ENCODE data around the gene CD1B. TPM values are rescaled to one million over a fixed set of nuclear protein-coding genes. Genes with fewer than 3 reads are reported as not detected.

Gene CD1B
- total RNA-seq, 2 donors from 2014 or later, result not detected

DNA sequence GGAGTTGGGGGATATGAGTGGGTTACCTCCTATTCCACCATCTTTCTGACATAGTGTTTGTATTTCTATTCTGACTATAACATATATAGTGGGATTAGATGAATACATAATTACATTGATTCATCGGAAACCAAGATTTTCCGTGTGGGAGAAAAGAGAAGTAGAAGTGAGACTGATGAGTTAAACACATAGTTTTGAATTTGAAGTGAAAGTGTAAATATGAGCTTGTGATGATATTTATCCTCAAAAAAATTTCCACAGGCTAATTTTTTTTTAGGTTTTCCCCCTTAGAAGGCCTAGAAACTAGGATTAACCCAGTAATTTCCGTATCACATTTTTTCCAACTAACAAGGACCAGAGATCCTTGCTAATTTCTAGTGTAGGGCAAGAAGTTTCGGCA lies 6.9 kb downstream of the CD1B start:
- DNase-seq (ENCODE audit: low spot score), result no peak
- no peaks in the 10 kb centered on the region for H3K36me3 ChIP-seq
- H3K27ac ChIP-seq, result no peak overlapping the region
- no peaks in the 10 kb centered on the region for H3K4me1 ChIP-seq
- no peak overlapping the region for H3K4me3 ChIP-seq
- peaks cover 0 to 10% of the 10 kb centered on the region in 2 donors for H3K9me3 ChIP-seq
- H3K27me3 ChIP-seq, result no peaks in the 10 kb centered on the region
- TF ChIP-seq, protein P1, sequence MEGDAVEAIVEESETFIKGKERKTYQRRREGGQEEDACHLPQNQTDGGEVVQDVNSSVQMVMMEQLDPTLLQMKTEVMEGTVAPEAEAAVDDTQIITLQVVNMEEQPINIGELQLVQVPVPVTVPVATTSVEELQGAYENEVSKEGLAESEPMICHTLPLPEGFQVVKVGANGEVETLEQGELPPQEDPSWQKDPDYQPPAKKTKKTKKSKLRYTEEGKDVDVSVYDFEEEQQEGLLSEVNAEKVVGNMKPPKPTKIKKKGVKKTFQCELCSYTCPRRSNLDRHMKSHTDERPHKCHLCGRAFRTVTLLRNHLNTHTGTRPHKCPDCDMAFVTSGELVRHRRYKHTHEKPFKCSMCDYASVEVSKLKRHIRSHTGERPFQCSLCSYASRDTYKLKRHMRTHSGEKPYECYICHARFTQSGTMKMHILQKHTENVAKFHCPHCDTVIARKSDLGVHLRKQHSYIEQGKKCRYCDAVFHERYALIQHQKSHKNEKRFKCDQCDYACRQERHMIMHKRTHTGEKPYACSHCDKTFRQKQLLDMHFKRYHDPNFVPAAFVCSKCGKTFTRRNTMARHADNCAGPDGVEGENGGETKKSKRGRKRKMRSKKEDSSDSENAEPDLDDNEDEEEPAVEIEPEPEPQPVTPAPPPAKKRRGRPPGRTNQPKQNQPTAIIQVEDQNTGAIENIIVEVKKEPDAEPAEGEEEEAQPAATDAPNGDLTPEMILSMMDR (IDR thresholded peaks at IDR 0.05), result no peak

DNA sequence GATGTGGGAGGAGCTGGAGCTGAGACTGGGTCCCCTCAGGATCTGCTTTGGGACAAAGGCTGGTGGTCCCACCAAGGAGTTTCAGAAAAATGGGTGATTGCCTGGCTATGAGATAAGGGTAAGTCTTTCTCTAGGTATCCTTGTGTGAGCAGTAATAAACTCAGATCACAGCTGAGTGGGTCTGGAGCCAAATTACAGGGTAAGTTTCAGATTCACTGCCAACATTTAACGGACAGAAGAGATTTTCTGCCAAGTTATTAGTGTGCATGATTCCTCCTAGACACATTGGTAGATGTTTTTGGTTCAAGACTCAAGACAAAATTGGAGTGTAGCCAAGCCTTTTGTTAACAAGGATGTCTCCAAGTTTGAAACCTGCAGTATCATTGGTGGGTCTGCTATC lies 7.5 kb downstream of the CD1B start:
- TF ChIP-seq, protein P1 (IDR thresholded peaks at IDR 0.05), result no peak
- no peaks in the 10 kb centered on the region for H3K4me1 ChIP-seq
- peaks cover 0 to 10% of the 10 kb centered on the region in 2 donors for H3K9me3 ChIP-seq
- no peak for DNase-seq (ENCODE audit: low spot score)
- H3K36me3 ChIP-seq, result no peaks in the 10 kb centered on the region
- H3K27ac ChIP-seq, result no peak overlapping the region
- no peaks in the 10 kb centered on the region for H3K27me3 ChIP-seq
- H3K4me3 ChIP-seq, result no peak overlapping the region

DNA sequence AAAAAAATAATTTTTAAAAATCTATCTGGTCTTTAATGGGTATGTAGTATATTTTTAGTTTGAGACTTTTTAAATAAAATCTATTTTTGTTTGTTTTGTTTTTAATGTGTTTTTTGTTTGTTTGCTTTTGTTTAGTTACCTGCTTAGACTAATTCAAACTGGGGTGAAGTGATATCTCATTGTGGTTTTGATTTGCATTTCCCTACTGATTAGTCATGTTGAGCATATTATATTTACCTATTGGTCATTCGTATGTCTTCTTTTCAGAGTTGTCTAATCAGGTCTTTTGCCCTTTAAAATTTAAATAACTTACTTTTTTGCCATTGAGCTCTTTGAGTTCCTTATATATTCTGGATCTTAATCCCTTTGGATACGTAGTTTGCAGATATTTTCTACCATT lies 20.3 kb downstream of the CD1B start:
- no peak overlapping the region for H3K27ac ChIP-seq
- no peak for DNase-seq (ENCODE audit: low spot score)
- H3K9me3 ChIP-seq, result peaks cover 0 to 14% of the 10 kb centered on the region in 2 donors
- no peaks in the 10 kb centered on the region for H3K4me1 ChIP-seq
- no peak overlapping the region for H3K4me3 ChIP-seq
- TF ChIP-seq, protein P1 (IDR thresholded peaks at IDR 0.05), result no peak
- H3K27me3 ChIP-seq, result no peaks in the 10 kb centered on the region
- H3K36me3 ChIP-seq, result no peaks in the 10 kb centered on the region

DNA sequence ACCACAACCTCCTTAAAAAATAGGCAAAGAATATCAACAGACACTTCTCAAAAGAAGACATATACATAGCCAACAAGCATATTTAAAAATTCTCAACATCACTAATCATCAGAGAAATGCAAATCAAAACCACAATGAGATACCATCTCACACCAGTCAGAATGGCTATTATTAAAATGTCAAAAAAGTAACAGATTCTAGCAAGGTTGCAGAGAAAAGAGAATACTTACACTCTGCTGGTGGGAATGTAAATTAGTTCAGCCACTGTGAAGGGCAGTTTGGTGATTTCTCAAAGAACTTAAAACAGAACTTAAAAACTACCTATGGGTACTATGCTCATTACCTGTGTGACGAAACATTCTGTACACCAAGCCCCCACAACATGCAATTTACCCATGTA lies 20.7 kb downstream of the CD1B start:
- no peak for DNase-seq (ENCODE audit: low spot score)
- H3K27ac ChIP-seq, result no peak overlapping the region
- H3K4me1 ChIP-seq, result no peaks in the 10 kb centered on the region
- peaks cover 0 to 14% of the 10 kb centered on the region in 2 donors for H3K9me3 ChIP-seq
- no peaks in the 10 kb centered on the region for H3K36me3 ChIP-seq
- H3K27me3 ChIP-seq, result no peaks in the 10 kb centered on the region
- TF ChIP-seq, protein P1 (IDR thresholded peaks at IDR 0.05), result no peak
- no peak overlapping the region for H3K4me3 ChIP-seq

DNA sequence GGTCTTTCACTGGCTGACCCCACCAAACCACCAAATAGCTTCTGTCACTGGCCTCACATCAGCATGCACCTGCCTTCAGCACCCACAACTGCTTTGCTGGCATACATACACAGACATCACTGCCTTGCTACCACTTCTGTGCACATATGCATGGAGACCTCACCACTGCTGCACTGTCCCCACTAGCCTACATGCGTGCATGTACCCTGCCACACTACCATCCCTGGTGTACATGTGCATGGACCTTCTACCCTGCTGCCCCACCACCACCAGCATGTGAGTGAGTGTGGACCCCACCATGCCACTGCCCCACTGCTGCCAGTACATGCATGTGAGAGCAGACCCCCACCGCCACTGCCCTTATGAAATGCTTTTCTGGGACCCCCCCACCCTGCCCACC lies 35.5 kb downstream of the CD1B start:
- no peaks in the 10 kb centered on the region for H3K27me3 ChIP-seq
- peaks cover 0 to 15% of the 10 kb centered on the region in 2 donors for H3K9me3 ChIP-seq
- no peaks in the 10 kb centered on the region for H3K4me1 ChIP-seq
- no peak for DNase-seq (ENCODE audit: low spot score)
- TF ChIP-seq, protein P1 (IDR thresholded peaks at IDR 0.05), result no peak
- no peaks in the 10 kb centered on the region for H3K36me3 ChIP-seq
- H3K27ac ChIP-seq, result no peak overlapping the region
- no peak overlapping the region for H3K4me3 ChIP-seq

DNA sequence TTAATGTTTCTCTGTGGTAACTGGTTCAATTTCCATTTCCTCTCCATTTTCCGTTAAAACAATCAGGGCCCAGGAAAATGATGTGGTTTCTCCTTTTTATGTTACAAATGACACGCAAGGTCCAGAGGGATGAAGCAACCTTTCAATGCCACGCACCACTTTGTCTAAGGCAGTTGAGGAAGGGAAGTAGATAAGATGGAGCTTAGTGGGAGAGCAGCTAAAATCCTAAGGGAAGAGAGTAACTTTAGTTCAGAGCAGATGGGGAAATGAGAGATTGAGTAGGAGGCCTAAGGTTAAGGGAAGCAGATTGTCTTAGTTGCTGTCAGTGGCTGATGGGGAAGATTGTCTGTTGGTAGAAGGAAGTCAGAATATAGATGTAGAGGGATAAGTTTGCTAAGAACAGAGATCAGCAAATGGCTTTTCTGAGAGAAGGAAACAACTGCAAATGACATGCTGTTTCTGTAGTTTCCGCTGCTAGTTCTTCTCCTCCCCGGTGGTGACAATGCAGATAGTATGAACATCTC lies 40.9 kb downstream of the CD1B start:
- no peaks in the 10 kb centered on the region for H3K36me3 ChIP-seq
- H3K27ac ChIP-seq, result no peak overlapping the region
- no peaks in the 10 kb centered on the region for H3K4me1 ChIP-seq
- no peaks in the 10 kb centered on the region for H3K27me3 ChIP-seq
- H3K9me3 ChIP-seq, result no peaks in the 10 kb centered on the region
- DNase-seq (ENCODE audit: low spot score), result no peak
- H3K4me3 ChIP-seq, result no peak overlapping the region
- TF ChIP-seq, protein P1 (IDR thresholded peaks at IDR 0.05), result no peak
